C4-2B (cell line): ENCODE data around the gene HBS1L.

Experiments used
- CTCF ChIP-seq: fragments of 450-650 bp; conservative IDR thresholded peaks from 2 replicates; pipeline ENCODE4 v1.5.1; 2017; ENCODE audit warnings: mild to moderate bottlenecking
- ZFX ChIP-seq: fragments of 450-650 bp; IDR thresholded peaks from 2 replicates; pipeline ENCODE4 v1.6.1; 2017

GRCh38 chr6:134959603-134960002 lies 95.0 kb downstream of the HBS1L start:
- TF ChIP-seq CTCF, result no peak
- no peak for TF ChIP-seq ZFX
